GM12865 (cell line): ENCODE results near the gene KLRG1.
A peak's percentile ranks its signal among the peaks of the same experiment; 100 is the strongest.

Source experiments
- DNase-seq: peaks from one replicate; pipeline ENCODE4 v3.0.0; 2010; ENCODE audit warnings: low read depth
- H3K4me3 ChIP-seq: 2 replicates; pipeline ENCODE4 v1.5.1; 2011; ENCODE audit warnings: mild to moderate bottlenecking, low read depth, low read length, control low read depth
- CTCF ChIP-seq: IDR thresholded peaks from 2 replicates; pipeline ENCODE4 v1.5.1; 2011; ENCODE audit warnings: low read length, control low read depth, low read depth, inconsistent platforms; ENCODE audit not compliant: insufficient read depth; ENCODE audit errors: missing control alignments

Gene KLRG1

GRCh38 chr12:8995021-8995775 is 5.9 kb downstream of the KLRG1 start:
- H3K4me3 ChIP-seq = no peak overlapping the region
- no peak for DNase-seq
- TF ChIP-seq CTCF = no peak

- H3K4me3 ChIP-seq = no peak overlapping the region
- TF ChIP-seq CTCF = no peak
- DNase-seq = peak; percentile 88
Measured at GRCh38 chr12:8996682-8997405, 7.5 kb downstream of the KLRG1 start.

- H3K4me3 ChIP-seq = no peak overlapping the region
Measured at GRCh38 chr12:9001233-9001632, 11.9 kb downstream of the KLRG1 start.

GRCh38 chr12:9002335-9002734 is 13.0 kb downstream of the KLRG1 start:
- no peak for TF ChIP-seq CTCF
- DNase-seq = no peak
- H3K4me3 ChIP-seq = no peak overlapping the region

More at GRCh38 chr12:9001233-9001632, 11.9 kb downstream of the KLRG1 start:
- TF ChIP-seq CTCF = no peak
- no peak for DNase-seq

- no peak for DNase-seq
Measured at GRCh38 chr12:9022592-9022991, 33.2 kb downstream of the KLRG1 start.

GRCh38 chr12:9024512-9024911 is 35.2 kb downstream of the KLRG1 start:
- DNase-seq = no peak
- no peak for TF ChIP-seq CTCF
- H3K4me3 ChIP-seq = no peak overlapping the region

More at GRCh38 chr12:9022592-9022991, 33.2 kb downstream of the KLRG1 start:
- H3K4me3 ChIP-seq = no peak overlapping the region
- no peak for TF ChIP-seq CTCF
